Adrenal gland (tissue), 12 donors: Measurements from ENCODE around the gene TTN. TPM values are rescaled to one million over a fixed set of nuclear protein-coding genes. Genes with fewer than 3 reads are reported as not detected.

Experiments
- DNase-seq, 7 donors: peaks; one replicate each; pipeline ENCODE4 v3.0.0-alpha.2; 2019 to 2020
- H3K27ac ChIP-seq, 5 donors: fragments of 200-600 bp; sonication (generic) in 4 of 5; 1 replicate in 3 of 5; 2 replicates in 2 of 5; pipeline versions ENCODE4 v1.5.1 to v1.8.0; 2016 to 2020; ENCODE audit warnings: mild to moderate bottlenecking in 1 of 5
- H3K27me3 ChIP-seq: fragments of 200-600 bp; 2 replicates; pipeline ENCODE4 v1.8.0; 2021
- H3K36me3 ChIP-seq, 2 donors: fragments of 200-600 bp; replicated peaks in 1 of 2; 1 replicate in 1 of 2; 2 replicates in 1 of 2; pipeline versions ENCODE4 v1.5.1 to v1.8.0; 2018 to 2022
- H3K4me1 ChIP-seq, 2 donors: fragments of 200-600 bp; replicated peaks in 1 of 2; 1 replicate in 1 of 2; 2 replicates in 1 of 2; pipeline versions ENCODE4 v1.5.1 to v1.8.0; 2018 to 2021
- H3K4me3 ChIP-seq, 4 donors: fragments of 200-600 bp; sonication (generic) in 3 of 4; one replicate each; pipeline ENCODE4 v1.5.1; 2016 to 2018
- H3K9me3 ChIP-seq, 3 donors: fragments of 200-600 bp; sonication (generic) in 1 of 3; replicated peaks in 1 of 3; 1 replicate in 2 of 3; 2 replicates in 1 of 3; pipeline versions ENCODE4 v1.5.1 to v1.8.0; 2016 to 2021
- POLR2A ChIP-seq, 2 donors: fragments of 450-650 bp; IDR thresholded peaks; one replicate each; pipeline ENCODE4 v1.6.1; 2017; ENCODE audit warnings: antibody characterized with exemption in 2 of 2, mild to moderate bottlenecking in 2 of 2, moderate library complexity in 1 of 2
- WGBS, 4 donors: extraction: QIAGEN DNeasy Blood & Tissue Kit in 2 of 4; methylation state at CpG; one replicate each; pipeline versions ENCODE4 v1.1.5 to v1.1.7; 2013 to 2017; 5-methylcytosine and 5-hydroxymethylcytosine counted together
- intact Hi-C, 2 donors: fragments of 100-400 bp; cut with DNase I; formaldehyde crosslinking; loops; one replicate each; pipeline versions ENCODE4 v1.14.1 to v1.15.0; 2022 to 2023
- polyA plus RNA-seq, 3 donors: library from polyadenylated mRNA; stranded (reverse); fragments of 200-250 nt in 2 of 3; fragments of 350-450 nt in 1 of 3; fragmentation: Illumina TruSeq in 1 of 3; extraction: RNeasy Lipid Tissue Mini Kit (QIAGEN cat#74804) in 1 of 3; gene quantifications; one replicate each; pipeline ENCODE4 v1.2.3, GENCODE V29; 2013 to 2014
- total RNA-seq, 9 donors: library from RNA; depleted of rRNA in 4 of 9; stranded (reverse); fragments of >200 nt in 4 of 9; fragments of 120-200 nt in 1 of 9; fragmentation: NEBNext Ultra II Directional in 1 of 9; extraction: Animal tissue kit (Norgen Biotek cat#: 25700) in 1 of 9; gene quantifications; one replicate each; pipeline versions ENCODE4 v1.1.0 to v1.2.4, GENCODE V29; 2013 to 2023
- TF ChIP-seq, protein P1 (sequence below), 6 experiments: fragments of 450-650 bp in 4 of 6; fragments of 200-600 bp in 2 of 6; sonication (generic) in 1 of 6; IDR thresholded peaks; 1 replicate in 5 of 6; 2 replicates in 1 of 6; pipeline versions ENCODE4 v1.5.1 to v1.8.0; 2016 to 2021; ENCODE audit warnings: antibody characterized with exemption in 6 of 6, mild to moderate bottlenecking in 2 of 6, moderate library complexity in 1 of 6
- donor health status: healthy with polysubstance abuse.
- donor health status: Bipolar disorder and iron deficiency.
- donor health status: DM: yes; HTN: yes; CAD: no.
- donor health status: DM: no; HTN: no; CAD: no.
- donor health status: DM: no; HTN: no; CAD: no.
- donor health status: DM: yes; HTN: yes; CAD: no.

TTN gene
- total and polyA plus RNA-seq, 12 donors, result 0.05 to 45.2 (median 2.7) TPM

DNA sequence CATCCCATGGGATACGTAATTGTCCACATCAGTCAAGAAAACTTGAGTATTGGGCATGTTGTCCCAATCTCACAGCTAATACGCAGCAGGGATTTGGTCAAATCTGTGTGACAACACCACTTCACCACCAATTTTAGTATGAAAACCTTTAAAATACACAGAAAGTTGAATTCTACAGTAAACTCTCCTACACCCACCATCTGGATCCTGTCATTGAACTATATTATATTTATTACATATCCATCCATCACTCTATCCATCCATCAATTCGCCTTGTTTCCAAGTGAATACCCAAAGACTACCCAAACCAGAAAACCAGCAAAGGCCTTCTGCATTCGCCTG lies 328.0 kb downstream of the TTN start:
- no peak for DNase-seq
- Histone ChIP-seq H3K36me3 (no peaks in the 10 kb centered on the region), H3K4me3 (peak overlapping the region in 2 of 4 donors; percentile 79 to 91), H3K27me3 (no peaks in the 10 kb centered on the region), H3K9me3 (no peaks in the 10 kb centered on the region), H3K27ac (peak overlapping the region; percentile 73 to 99 (median 95)), H3K4me1 (peaks cover 31 to 52% of the 10 kb centered on the region in 2 donors)
- intact Hi-C loops, result no loop called here
- WGBS, 4 donors, result 34 to 74% (median 48%) methylated on average over 3 to 4 of the region's 4 CpGs
- no peak for TF ChIP-seq POLR2A (IDR thresholded peaks at IDR 0.05)
- TF ChIP-seq, protein P1, sequence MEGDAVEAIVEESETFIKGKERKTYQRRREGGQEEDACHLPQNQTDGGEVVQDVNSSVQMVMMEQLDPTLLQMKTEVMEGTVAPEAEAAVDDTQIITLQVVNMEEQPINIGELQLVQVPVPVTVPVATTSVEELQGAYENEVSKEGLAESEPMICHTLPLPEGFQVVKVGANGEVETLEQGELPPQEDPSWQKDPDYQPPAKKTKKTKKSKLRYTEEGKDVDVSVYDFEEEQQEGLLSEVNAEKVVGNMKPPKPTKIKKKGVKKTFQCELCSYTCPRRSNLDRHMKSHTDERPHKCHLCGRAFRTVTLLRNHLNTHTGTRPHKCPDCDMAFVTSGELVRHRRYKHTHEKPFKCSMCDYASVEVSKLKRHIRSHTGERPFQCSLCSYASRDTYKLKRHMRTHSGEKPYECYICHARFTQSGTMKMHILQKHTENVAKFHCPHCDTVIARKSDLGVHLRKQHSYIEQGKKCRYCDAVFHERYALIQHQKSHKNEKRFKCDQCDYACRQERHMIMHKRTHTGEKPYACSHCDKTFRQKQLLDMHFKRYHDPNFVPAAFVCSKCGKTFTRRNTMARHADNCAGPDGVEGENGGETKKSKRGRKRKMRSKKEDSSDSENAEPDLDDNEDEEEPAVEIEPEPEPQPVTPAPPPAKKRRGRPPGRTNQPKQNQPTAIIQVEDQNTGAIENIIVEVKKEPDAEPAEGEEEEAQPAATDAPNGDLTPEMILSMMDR (IDR thresholded peaks at IDR 0.05), result peak in 1 of 6 experiments; percentile 18

DNA sequence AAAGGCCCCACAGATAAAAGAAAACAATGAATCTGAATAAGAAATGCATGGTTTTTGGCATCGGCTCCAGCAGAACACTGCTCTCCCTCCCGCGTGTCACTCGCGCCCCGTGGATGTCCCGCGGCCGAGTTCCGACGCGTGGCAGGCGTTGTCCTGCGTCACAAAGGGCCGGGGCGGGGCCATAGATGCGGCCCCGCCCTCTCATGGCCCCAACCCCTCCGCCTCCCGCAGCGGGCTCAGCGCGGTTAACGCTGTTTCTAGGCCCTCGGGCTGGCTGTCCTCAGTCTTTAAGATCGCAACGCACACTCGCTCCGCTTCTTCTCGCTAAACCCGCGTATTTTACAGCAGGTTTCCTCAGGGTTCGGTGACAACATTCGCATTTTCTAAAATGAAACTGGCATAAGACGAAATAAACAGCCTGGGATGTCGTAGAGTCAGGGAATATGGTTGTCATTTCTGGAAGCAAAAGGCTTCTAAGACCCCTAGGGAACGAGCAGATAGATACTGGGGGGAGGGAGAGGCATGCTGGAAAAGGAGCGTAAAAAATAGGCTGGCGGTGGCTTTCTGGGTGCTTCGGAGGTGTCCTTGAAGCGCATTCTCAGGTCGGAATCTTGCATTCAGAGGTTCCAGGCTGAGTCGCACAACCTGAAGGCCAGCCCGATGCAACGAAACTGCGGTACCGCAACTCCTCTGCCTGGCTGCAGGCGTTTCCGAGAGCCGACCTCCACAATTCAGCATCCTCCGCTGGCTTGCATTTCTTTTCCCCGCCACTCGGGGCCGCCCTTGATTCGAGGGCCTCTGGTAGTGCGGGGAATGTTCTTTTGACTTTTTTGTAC lies 328.6 kb downstream of the TTN start, which contains the start of gene FKBP7:
TSS of gene FKBP7 (minus strand) at position 162 of the 836 bp plus-strand sequence. CDS start at position 61, 101 bp downstream.
- Histone ChIP-seq H3K4me3 (peak within 1 kb of the TSS; percentile 14 to 91 (median 80)), H3K4me1 (peaks cover 28 to 46% of the 10 kb centered on the region in 2 donors), H3K27ac (peak within 1 kb of the TSS; percentile 73 to 99 (median 95)), H3K36me3 (no peaks in the 10 kb centered on the region), H3K27me3 (no peaks in the 10 kb centered on the region), H3K9me3 (no peaks in the 10 kb centered on the region)
- DNase-seq, result peak; percentile 84 to 94 (median 89)
- 1% methylated on average over 28 to 56 of the region's 56 CpGs for WGBS, 4 donors
- TF ChIP-seq, protein P1 (IDR thresholded peaks at IDR 0.05), result peak; percentile 45 to 83 (median 71)
- peak; percentile 36 to 77 for TF ChIP-seq POLR2A (IDR thresholded peaks at IDR 0.05)
- intact Hi-C loops, result no loop called here

DNA sequence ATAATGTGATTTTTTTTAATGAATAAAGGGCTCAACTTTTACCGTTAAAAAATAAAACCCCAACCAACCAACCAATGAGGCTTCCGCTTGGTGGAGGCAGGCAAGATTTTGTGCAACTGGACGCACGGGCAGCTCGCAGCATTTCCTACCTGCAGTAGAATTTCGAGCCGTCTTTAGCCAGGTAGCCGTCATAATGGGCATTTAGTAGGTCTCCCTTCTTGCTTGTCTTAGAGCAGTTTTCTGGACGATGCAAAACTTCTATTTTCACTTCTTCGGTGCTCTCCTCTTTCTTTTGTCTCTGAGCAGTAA lies 329.1 kb downstream of the TTN start:
- peak in 2 of 7 donors; percentile 10 to 31 for DNase-seq
- Histone ChIP-seq H3K9me3 (no peaks in the 10 kb centered on the region), H3K27me3 (no peaks in the 10 kb centered on the region), H3K27ac (peak overlapping the region; percentile 73 to 99 (median 95)), H3K4me3 (peak overlapping the region; percentile 2 to 91 (median 80)), H3K36me3 (no peaks in the 10 kb centered on the region), H3K4me1 (peaks cover 28 to 40% of the 10 kb centered on the region in 2 donors)
- intact Hi-C loops, result no loop called here
- TF ChIP-seq, protein P1 (IDR thresholded peaks at IDR 0.05), result no peak
- no peak for TF ChIP-seq POLR2A (IDR thresholded peaks at IDR 0.05)
- 1 to 2% (median 1%) methylated on average over 10 of the region's 10 CpGs for WGBS, 4 donors

- no peaks in the 10 kb centered on the region for H3K27me3 ChIP-seq
- no peaks in the 10 kb centered on the region for H3K36me3 ChIP-seq
- TF ChIP-seq POLR2A (IDR thresholded peaks at IDR 0.05), result no peak
- TF ChIP-seq, protein P1 (IDR thresholded peaks at IDR 0.05), result no peak
- intact Hi-C loops, result no loop called here
- DNase-seq, result no peak
- 7 to 12% (median 10%) methylated on average over 3 of the region's 3 CpGs for WGBS, 4 donors
- H3K4me1 ChIP-seq, result peaks cover 28 to 35% of the 10 kb centered on the region in 2 donors
- peak overlapping the region in 3 of 4 donors; percentile 2 to 91 (median 79) for H3K4me3 ChIP-seq
- H3K27ac ChIP-seq, result peak overlapping the region in 4 of 5 donors; percentile 73 to 96 (median 95)
- no peaks in the 10 kb centered on the region for H3K9me3 ChIP-seq
Measured at GRCh38 chr2:178477443-178478129, 329.6 kb downstream of the TTN start.
